ENCODE results near the gene TAX1BP1.

TAX1BP1 gene

DNA sequence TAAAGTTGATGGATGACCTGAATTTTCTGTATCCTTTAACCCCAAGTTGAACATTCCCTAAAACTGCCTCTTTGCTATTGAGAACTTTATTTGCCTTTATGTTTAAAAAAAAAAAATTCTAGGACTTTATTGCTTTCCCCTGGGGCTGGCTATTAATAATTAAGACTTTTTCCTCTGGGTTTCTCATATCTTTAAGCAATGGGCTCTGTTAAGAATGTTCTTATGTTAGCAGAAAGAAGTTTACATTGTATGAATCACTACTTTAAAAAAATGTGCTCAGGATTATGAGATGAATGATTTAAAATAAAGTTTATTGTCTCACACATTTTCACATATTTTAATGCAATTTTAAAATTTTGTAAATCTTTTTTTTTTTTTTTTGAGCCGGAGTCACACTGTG, 19.5 kb downstream of the TAX1BP1 start:
- FAIRE-seq: no peak

DNA sequence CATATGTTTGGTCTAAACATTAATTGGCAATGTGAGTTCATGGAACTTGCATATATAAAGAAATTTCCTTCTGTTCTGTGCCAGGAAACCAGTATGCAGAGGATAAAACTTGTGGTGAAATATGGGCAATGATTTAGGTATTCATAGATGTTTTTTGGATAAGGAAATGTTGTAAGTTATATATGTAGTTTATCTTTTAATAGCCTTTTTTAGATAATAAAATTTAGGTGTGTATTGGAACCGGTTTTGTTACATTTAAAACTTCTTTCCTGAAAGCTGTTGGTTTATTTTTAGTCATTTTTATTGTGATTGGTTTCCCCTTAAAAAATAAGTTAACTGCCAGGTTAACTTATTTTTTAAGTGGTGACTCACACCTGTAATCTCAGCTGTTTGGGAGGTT, 22.1 kb downstream of the TAX1BP1 start:
- DNase-seq (ENCODE audit: insufficient read length) (no peak), FAIRE-seq (no peak)
- no peak for TF ChIP-seq POLR2A (IDR thresholded peaks at IDR 0.05; ENCODE audit: low read depth, low read length)
- no peak for TF ChIP-seq POLR2AphosphoS5 (IDR thresholded peaks at IDR 0.05; ENCODE audit: low read depth, low read length)
- TF ChIP-seq TAF1 (IDR thresholded peaks at IDR 0.05; ENCODE audit: borderline replicate concordance, low read depth, low read length): no peak

More for the DNA sequence above, 19.5 kb downstream of the TAX1BP1 start:
- TF ChIP-seq TAF1 (IDR thresholded peaks at IDR 0.05; ENCODE audit: borderline replicate concordance, low read depth, low read length) (no peak), POLR2AphosphoS5 (IDR thresholded peaks at IDR 0.05; ENCODE audit: low read depth, low read length) (no peak), POLR2A (IDR thresholded peaks at IDR 0.05; ENCODE audit: low read depth, low read length) (no peak)
- no peak for DNase-seq (ENCODE audit: insufficient read length)

DNA sequence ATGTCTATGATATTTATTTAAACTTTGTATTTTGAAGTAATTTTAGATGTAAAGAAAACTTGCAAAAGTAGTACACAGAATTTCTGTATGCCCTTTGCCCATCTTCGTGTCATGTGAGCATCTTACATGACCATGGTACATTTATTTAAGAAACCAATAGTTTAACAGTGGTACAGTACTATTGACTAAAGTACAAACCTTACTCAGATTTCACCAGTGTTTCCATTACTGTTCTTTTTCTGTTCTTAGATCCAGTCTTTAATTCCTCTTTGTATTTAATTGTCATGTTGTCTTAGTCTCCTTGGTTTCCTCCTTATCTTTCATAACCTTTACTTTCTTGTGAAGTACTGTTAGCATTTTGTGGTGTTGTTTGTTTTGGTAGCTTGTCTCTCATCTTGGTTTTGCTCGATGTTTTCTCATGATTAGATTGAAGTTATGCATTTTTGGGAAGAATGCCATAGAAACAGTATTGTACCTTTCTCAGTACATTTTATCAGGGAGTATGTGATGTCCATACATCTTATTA, 24.1 kb downstream of the TAX1BP1 start:
- no peak for TF ChIP-seq POLR2AphosphoS5 (IDR thresholded peaks at IDR 0.05; ENCODE audit: low read depth, low read length)
- no peak for TF ChIP-seq POLR2A (IDR thresholded peaks at IDR 0.05; ENCODE audit: low read depth, low read length)
- no peak for TF ChIP-seq TAF1 (IDR thresholded peaks at IDR 0.05; ENCODE audit: borderline replicate concordance, low read depth, low read length)
- FAIRE-seq: no peak
- no peak for DNase-seq (ENCODE audit: insufficient read length)

DNA sequence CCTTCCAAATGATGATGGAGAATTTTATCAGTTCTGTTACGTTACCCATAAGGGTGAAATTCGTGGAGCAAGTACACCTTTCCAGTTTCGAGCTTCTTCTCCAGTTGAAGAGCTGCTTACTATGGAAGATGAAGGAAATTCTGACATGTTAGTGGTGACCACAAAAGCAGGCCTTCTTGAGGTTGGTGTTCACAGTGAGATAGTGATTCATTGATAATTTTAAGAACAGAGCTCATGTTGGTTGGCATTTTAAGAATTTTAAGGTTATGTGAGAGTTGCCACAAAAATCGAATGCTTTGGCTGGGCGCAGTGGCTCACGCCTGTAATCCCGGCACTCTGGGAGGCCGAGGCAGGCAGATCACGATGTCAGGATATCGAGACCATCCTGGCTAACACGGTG, 25.9 kb downstream of the TAX1BP1 start:
- DNase-seq (ENCODE audit: insufficient read length) (no peak), FAIRE-seq (no peak)
- TF ChIP-seq TAF1 (IDR thresholded peaks at IDR 0.05; ENCODE audit: borderline replicate concordance, low read depth, low read length): no peak
- TF ChIP-seq POLR2A (IDR thresholded peaks at IDR 0.05; ENCODE audit: low read depth, low read length): no peak
- TF ChIP-seq POLR2AphosphoS5 (IDR thresholded peaks at IDR 0.05; ENCODE audit: low read depth, low read length): no peak

DNA sequence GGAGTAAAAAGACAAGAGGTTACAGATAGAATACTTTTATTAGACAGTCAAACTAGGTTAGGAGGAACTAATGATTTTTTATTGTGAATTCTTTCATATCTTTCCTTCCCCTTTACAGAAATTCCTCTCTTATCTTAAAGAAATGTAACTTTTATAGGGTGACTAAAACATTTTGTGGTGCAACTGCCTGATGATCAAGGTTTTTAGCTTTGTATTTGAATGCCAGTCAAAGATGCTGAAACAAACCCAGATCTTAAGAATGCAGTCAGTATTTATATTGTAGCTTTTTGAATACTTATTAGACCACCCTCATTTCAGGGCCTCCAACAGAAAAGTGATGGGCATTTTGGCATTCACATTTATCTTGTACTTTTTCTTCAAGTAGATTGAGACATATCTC, 27.4 kb downstream of the TAX1BP1 start:
- DNase-seq (ENCODE audit: insufficient read length): no peak
- FAIRE-seq: no peak
- TF ChIP-seq POLR2A (IDR thresholded peaks at IDR 0.05; ENCODE audit: low read depth, low read length): no peak
- TF ChIP-seq TAF1 (IDR thresholded peaks at IDR 0.05; ENCODE audit: borderline replicate concordance, low read depth, low read length): no peak
- TF ChIP-seq POLR2AphosphoS5 (IDR thresholded peaks at IDR 0.05; ENCODE audit: low read depth, low read length): no peak

DNA sequence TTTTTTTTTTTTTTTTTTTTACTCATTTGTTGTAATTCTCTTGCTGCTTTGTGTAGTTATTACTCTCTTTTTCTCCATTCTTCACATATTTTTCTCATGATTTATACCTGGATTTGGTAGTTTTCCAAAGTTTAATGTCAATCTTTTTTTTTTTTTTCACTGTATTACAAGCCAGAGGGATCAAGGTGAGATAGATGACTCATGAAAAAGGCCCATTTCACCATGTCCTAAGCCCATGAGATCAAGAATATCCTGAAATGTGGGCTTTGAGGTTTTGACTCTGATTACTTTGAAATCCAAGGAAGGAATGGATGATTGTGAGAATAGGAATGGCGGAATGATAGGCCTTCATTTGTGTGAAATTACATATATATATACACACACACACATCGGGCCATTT, 31.1 kb downstream of the TAX1BP1 start:
- TF ChIP-seq POLR2A (IDR thresholded peaks at IDR 0.05; ENCODE audit: low read depth, low read length) (no peak), POLR2AphosphoS5 (IDR thresholded peaks at IDR 0.05; ENCODE audit: low read depth, low read length) (no peak), TAF1 (IDR thresholded peaks at IDR 0.05; ENCODE audit: borderline replicate concordance, low read depth, low read length) (no peak)
- FAIRE-seq (no peak), DNase-seq (ENCODE audit: insufficient read length) (no peak)

DNA sequence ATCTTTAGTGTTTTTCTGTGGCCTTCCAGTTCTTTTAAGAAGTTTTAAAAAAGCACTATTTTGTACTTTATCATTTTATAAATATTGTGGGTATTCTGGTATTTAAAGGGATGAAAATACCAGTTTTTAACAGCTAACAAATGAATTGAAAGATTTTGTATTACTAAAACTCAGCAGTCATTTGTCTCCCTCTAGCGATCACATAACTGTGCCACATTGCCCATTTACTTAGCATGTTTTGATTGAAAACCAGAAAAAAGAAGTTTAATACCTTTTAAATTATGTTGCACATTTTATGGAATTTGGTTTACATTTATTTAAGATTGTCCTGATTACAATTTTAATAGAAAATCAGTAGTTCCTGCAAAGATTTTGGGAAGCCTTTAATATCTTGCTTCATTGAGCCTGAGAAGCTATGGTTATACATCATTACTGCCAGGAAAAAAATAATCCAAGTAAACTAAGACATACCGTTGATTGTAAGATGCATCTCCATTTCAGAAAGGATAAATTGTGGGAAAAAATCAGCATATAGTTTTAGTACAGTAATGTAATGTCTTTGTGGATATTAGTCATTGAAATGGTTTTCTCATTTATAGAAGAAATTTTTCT, 34.9 kb downstream of the TAX1BP1 start:
- no peak for DNase-seq (ENCODE audit: insufficient read length)
- TF ChIP-seq POLR2AphosphoS5 (IDR thresholded peaks at IDR 0.05; ENCODE audit: low read depth, low read length) (no peak), POLR2A (IDR thresholded peaks at IDR 0.05; ENCODE audit: low read depth, low read length) (no peak), TAF1 (IDR thresholded peaks at IDR 0.05; ENCODE audit: borderline replicate concordance, low read depth, low read length) (no peak)
- no peak for FAIRE-seq

DNA sequence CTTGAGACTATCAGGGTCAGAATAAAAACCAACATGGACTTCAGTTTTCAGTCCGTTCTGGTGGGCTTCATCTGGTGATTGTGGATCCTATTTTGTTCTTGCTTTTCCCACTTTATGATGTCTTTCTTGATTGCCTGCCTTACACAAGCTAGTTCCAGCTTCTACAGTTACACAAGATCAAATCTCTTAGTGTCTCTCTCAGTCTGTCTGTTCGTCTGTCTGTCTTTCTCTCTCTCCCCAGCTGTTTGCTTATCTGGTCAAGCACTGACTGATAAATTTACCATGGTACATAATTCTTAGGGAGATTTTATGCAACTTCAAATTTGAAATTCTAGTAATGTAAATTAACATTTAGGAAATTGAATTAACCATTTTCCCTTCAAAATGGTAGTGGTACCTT, 35.8 kb downstream of the TAX1BP1 start:
- no peak for DNase-seq (ENCODE audit: insufficient read length)
- no peak for FAIRE-seq
- no peak for TF ChIP-seq POLR2A (IDR thresholded peaks at IDR 0.05; ENCODE audit: low read depth, low read length)
- no peak for TF ChIP-seq POLR2AphosphoS5 (IDR thresholded peaks at IDR 0.05; ENCODE audit: low read depth, low read length)
- no peak for TF ChIP-seq TAF1 (IDR thresholded peaks at IDR 0.05; ENCODE audit: borderline replicate concordance, low read depth, low read length)

DNA sequence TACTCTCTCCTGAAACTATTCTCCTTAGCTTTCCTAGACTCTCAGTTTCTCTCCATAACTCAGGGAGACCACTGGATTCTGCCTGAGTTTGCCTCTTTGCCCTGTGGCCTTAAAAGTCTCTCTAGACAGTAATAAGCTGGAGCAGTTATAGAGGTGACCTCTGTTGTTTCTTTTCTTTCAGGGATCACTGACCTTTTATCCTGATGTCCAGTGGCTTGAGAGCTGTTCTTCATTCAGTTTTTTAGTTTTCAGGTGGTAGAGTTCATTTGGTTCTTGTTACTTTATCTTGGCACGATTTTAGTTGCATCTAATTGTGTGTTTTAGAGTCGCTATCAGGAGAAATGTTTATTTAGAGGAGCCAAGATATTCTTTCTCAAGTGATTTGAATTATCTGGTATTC, 37.7 kb downstream of the TAX1BP1 start:
- TF ChIP-seq POLR2AphosphoS5 (IDR thresholded peaks at IDR 0.05; ENCODE audit: low read depth, low read length) (no peak), POLR2A (IDR thresholded peaks at IDR 0.05; ENCODE audit: low read depth, low read length) (no peak), TAF1 (IDR thresholded peaks at IDR 0.05; ENCODE audit: borderline replicate concordance, low read depth, low read length) (no peak)
- no peak for FAIRE-seq
- no peak for DNase-seq (ENCODE audit: insufficient read length)

DNA sequence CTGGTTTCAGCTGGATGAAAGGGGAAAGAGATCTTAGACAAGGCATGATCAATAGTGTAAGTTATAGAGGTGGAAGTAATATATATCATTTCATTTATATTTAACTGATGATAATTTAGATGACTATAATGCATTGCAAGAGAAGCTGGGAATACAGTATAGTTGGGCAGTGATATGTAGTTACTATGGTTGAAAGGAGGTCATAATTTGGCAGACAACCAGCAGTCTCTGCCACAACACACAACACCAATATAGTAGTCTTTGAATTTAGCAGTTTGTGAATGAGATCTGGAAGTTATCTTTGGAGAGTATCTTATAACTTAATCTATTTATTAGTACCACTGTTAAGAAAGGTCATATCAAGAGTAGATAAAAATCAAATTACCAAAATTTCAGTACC, 39.9 kb downstream of the TAX1BP1 start:
- TF ChIP-seq POLR2AphosphoS5 (IDR thresholded peaks at IDR 0.05; ENCODE audit: low read depth, low read length) (no peak), POLR2A (IDR thresholded peaks at IDR 0.05; ENCODE audit: low read depth, low read length) (no peak)
- no peak for DNase-seq (ENCODE audit: insufficient read length)
- no peak for FAIRE-seq

DNA sequence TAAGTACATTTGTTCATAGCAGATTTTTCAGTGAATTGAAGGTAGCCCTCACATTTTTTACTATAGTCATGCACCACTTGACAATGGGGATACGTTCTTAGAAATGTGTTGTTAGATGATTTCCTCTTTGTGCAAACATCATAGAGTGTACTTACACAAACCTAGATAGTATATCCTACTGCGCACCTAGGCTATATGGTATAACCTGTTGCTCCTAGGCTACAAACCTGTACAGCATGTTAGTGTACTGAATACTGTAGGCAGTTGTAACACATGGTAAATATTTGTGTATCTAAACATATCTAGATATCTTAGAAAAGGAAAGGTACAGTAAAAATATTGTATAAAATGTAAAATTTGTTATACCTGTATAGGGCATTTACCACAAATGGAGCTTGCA, 41.2 kb downstream of the TAX1BP1 start:
- TF ChIP-seq TAF1 (IDR thresholded peaks at IDR 0.05; ENCODE audit: borderline replicate concordance, low read depth, low read length) (no peak), POLR2AphosphoS5 (IDR thresholded peaks at IDR 0.05; ENCODE audit: low read depth, low read length) (no peak), POLR2A (IDR thresholded peaks at IDR 0.05; ENCODE audit: low read depth, low read length) (no peak)
- FAIRE-seq: peak; percentile 14

DNA sequence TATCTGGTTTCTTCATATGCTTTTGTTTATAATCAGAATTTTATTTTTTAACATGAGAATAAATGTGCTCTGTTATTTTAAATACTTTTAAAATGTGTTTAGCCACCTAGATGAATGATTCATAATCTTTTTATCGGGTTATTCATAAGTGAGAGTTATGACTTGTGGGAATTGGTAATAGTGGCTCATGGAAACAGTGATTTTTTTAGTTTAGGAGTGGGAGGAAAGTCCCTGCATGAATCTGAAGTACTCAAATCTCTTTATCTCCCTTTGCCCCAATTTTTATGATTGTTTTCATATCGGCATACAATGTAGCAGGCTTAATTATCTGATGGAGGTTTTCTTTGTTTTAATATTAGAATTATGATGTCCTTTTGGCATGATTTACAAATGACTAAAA, 42.9 kb downstream of the TAX1BP1 start:
- no peak for DNase-seq (ENCODE audit: insufficient read length)
- no peak for FAIRE-seq
- TF ChIP-seq POLR2AphosphoS5 (IDR thresholded peaks at IDR 0.05; ENCODE audit: low read depth, low read length) (no peak), POLR2A (IDR thresholded peaks at IDR 0.05; ENCODE audit: low read depth, low read length) (no peak), TAF1 (IDR thresholded peaks at IDR 0.05; ENCODE audit: borderline replicate concordance, low read depth, low read length) (no peak)

More for the DNA sequence above, 41.2 kb downstream of the TAX1BP1 start:
- DNase-seq (ENCODE audit: insufficient read length): no peak

Data from GM12892 (cell line).